B cell (primary cell): ENCODE results near the gene NCK2.

Source experiments
- EZH2 ChIP-seq: IDR thresholded peaks from 2 replicates; pipeline ENCODE4 v1.6.1; 2012; ENCODE audit warnings: borderline replicate concordance, low read depth, mild to moderate bottlenecking, moderate library complexity, low read length; ENCODE audit not compliant: insufficient read depth, poor library complexity, severe bottlenecking
- TF ChIP-seq, protein P1 (sequence below): fragments of 200-600 bp; IDR thresholded peaks from one replicate; pipeline ENCODE4 v1.8.0; 2022; ENCODE audit warnings: antibody characterized with exemption, mild to moderate bottlenecking

DNA sequence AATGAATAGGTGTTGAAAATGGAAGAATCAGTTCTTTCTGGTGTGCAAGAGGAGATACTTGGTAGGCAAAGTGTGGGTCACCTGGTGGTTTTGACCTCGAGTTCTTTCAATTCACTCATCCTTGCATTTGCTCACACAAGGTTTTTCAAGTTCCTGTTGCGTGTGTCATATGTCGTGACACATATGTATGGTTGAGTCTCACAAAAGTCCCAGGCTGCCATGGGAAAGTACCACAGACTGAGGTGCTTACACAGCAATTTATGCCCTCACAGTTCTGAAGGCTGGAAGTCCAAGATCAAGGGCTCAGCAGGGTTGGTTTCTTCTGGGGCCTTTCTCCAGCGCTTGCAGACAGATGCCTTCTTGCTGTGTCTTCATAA lies 64.4 kb downstream of the NCK2 start:
- TF ChIP-seq EZH2 = no peak
- TF ChIP-seq, protein P1, sequence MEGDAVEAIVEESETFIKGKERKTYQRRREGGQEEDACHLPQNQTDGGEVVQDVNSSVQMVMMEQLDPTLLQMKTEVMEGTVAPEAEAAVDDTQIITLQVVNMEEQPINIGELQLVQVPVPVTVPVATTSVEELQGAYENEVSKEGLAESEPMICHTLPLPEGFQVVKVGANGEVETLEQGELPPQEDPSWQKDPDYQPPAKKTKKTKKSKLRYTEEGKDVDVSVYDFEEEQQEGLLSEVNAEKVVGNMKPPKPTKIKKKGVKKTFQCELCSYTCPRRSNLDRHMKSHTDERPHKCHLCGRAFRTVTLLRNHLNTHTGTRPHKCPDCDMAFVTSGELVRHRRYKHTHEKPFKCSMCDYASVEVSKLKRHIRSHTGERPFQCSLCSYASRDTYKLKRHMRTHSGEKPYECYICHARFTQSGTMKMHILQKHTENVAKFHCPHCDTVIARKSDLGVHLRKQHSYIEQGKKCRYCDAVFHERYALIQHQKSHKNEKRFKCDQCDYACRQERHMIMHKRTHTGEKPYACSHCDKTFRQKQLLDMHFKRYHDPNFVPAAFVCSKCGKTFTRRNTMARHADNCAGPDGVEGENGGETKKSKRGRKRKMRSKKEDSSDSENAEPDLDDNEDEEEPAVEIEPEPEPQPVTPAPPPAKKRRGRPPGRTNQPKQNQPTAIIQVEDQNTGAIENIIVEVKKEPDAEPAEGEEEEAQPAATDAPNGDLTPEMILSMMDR = no peak
